Panc1 (cell line): ENCODE results near the gene BAIAP2.

Source experiments
- CTCF ChIP-seq: fragments of 450-650 bp; IDR thresholded peaks from 2 replicates; pipeline ENCODE4 v1.5.1; 2017; ENCODE audit warnings: mild to moderate bottlenecking
- POLR2AphosphoS5 ChIP-seq: IDR thresholded peaks from 2 replicates; pipeline ENCODE4 v1.6.1; 2012; ENCODE audit warnings: mild to moderate bottlenecking, low read depth, low read length, moderate library complexity
- REST ChIP-seq, 2 experiments: IDR thresholded peaks; 2 replicates each; pipeline ENCODE4 v1.6.1; 2011 to 2012; ENCODE audit warnings: low read depth in 2 of 2, control low read depth in 1 of 2, low read length in 1 of 2, mild to moderate bottlenecking in 1 of 2, moderate library complexity in 1 of 2; ENCODE audit not compliant: insufficient read depth in 1 of 2
- SIN3A ChIP-seq: IDR thresholded peaks from 2 replicates; pipeline ENCODE4 v1.6.1; 2012; ENCODE audit warnings: low read depth, mild to moderate bottlenecking, low read length, moderate library complexity, borderline replicate concordance; ENCODE audit not compliant: insufficient read depth

- TF ChIP-seq CTCF (no peak), POLR2AphosphoS5 (no peak), REST (IDR thresholded peaks at IDR 0.05; ENCODE audit: insufficient read depth in 1 of 2, low read depth in 2 of 2, low read length in 1 of 2) (no peak), SIN3A (no peak)
Observed at GRCh38 chr17:81132770-81133723, 98.1 kb downstream of the BAIAP2 start.
